ENCODE data around the gene YKT6.

YKT6 gene

GRCh38 chr7:44238116-44238695 is 37.4 kb downstream of the YKT6 start (continued):
- TF ChIP-seq, protein P1, sequence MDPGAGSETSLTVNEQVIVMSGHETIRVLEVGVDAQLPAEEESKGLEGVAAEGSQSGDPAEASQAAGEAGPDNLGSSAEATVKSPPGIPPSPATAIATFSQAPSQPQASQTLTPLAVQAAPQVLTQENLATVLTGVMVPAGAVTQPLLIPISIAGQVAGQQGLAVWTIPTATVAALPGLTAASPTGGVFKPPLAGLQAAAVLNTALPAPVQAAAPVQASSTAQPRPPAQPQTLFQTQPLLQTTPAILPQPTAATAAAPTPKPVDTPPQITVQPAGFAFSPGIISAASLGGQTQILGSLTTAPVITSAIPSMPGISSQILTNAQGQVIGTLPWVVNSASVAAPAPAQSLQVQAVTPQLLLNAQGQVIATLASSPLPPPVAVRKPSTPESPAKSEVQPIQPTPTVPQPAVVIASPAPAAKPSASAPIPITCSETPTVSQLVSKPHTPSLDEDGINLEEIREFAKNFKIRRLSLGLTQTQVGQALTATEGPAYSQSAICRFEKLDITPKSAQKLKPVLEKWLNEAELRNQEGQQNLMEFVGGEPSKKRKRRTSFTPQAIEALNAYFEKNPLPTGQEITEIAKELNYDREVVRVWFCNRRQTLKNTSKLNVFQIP (CRISPR knock-in tag; IDR thresholded peaks at IDR 0.05; ENCODE audit: borderline replicate concordance, low read depth) = no peak
- TF ChIP-seq ARNTL (CRISPR knock-in tag; IDR thresholded peaks at IDR 0.05; ENCODE audit: borderline replicate concordance, low read depth) = no peak
- TF ChIP-seq, protein P2, sequence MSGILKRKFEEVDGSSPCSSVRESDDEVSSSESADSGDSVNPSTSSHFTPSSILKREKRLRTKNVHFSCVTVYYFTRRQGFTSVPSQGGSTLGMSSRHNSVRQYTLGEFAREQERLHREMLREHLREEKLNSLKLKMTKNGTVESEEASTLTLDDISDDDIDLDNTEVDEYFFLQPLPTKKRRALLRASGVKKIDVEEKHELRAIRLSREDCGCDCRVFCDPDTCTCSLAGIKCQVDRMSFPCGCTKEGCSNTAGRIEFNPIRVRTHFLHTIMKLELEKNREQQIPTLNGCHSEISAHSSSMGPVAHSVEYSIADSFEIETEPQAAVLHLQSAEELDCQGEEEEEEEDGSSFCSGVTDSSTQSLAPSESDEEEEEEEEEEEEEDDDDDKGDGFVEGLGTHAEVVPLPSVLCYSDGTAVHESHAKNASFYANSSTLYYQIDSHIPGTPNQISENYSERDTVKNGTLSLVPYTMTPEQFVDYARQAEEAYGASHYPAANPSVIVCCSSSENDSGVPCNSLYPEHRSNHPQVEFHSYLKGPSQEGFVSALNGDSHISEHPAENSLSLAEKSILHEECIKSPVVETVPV (CRISPR knock-in tag; IDR thresholded peaks at IDR 0.05) = no peak
- TF ChIP-seq ZC3H10 (CRISPR knock-in tag; IDR thresholded peaks at IDR 0.05) = no peak

GRCh38 chr7:44239361-44239760 is 38.6 kb downstream of the YKT6 start:
- no peak for TF ChIP-seq PATZ1 (CRISPR knock-in tag; IDR thresholded peaks at IDR 0.05; ENCODE audit: borderline replicate concordance)
- TF ChIP-seq TCF4 (CRISPR knock-in tag; IDR thresholded peaks at IDR 0.05; ENCODE audit: borderline replicate concordance) = no peak
- no peak for TF ChIP-seq ZC3H10 (CRISPR knock-in tag; IDR thresholded peaks at IDR 0.05)
- TF ChIP-seq ZNF70 (CRISPR knock-in tag; IDR thresholded peaks at IDR 0.05) = no peak
- no peak for TF ChIP-seq SNAI2 (CRISPR knock-in tag; IDR thresholded peaks at IDR 0.05)
- TF ChIP-seq BACH2 (CRISPR knock-in tag; IDR thresholded peaks at IDR 0.05; ENCODE audit: borderline replicate concordance) = no peak
- TF ChIP-seq, protein P1 (CRISPR knock-in tag; IDR thresholded peaks at IDR 0.05; ENCODE audit: borderline replicate concordance, low read depth) = no peak
- no peak for TF ChIP-seq GLIS3 (CRISPR knock-in tag; IDR thresholded peaks at IDR 0.05)
- TF ChIP-seq, protein P3, sequence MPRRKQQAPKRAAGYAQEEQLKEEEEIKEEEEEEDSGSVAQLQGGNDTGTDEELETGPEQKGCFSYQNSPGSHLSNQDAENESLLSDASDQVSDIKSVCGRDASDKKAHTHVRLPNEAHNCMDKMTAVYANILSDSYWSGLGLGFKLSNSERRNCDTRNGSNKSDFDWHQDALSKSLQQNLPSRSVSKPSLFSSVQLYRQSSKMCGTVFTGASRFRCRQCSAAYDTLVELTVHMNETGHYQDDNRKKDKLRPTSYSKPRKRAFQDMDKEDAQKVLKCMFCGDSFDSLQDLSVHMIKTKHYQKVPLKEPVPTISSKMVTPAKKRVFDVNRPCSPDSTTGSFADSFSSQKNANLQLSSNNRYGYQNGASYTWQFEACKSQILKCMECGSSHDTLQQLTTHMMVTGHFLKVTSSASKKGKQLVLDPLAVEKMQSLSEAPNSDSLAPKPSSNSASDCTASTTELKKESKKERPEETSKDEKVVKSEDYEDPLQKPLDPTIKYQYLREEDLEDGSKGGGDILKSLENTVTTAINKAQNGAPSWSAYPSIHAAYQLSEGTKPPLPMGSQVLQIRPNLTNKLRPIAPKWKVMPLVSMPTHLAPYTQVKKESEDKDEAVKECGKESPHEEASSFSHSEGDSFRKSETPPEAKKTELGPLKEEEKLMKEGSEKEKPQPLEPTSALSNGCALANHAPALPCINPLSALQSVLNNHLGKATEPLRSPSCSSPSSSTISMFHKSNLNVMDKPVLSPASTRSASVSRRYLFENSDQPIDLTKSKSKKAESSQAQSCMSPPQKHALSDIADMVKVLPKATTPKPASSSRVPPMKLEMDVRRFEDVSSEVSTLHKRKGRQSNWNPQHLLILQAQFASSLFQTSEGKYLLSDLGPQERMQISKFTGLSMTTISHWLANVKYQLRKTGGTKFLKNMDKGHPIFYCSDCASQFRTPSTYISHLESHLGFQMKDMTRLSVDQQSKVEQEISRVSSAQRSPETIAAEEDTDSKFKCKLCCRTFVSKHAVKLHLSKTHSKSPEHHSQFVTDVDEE (CRISPR knock-in tag; IDR thresholded peaks at IDR 0.05) = no peak
- no peak for TF ChIP-seq ESRRG (CRISPR knock-in tag; IDR thresholded peaks at IDR 0.05)
- TF ChIP-seq ZFP30 (CRISPR knock-in tag; IDR thresholded peaks at IDR 0.05) = no peak
- no peak for ATAC-seq

GRCh38 chr7:44240376-44240775 is 39.6 kb downstream of the YKT6 start:
- ATAC-seq = no peak
- no peak for TF ChIP-seq TCF4 (CRISPR knock-in tag; IDR thresholded peaks at IDR 0.05; ENCODE audit: borderline replicate concordance)
- TF ChIP-seq ZC3H10 (CRISPR knock-in tag; IDR thresholded peaks at IDR 0.05) = no peak
- no peak for TF ChIP-seq ZNF565 (CRISPR knock-in tag; conservative IDR thresholded peaks at IDR 0.05; ENCODE audit: low read depth)
- TF ChIP-seq OSR1 (CRISPR knock-in tag; IDR thresholded peaks at IDR 0.05) = no peak
- no peak for TF ChIP-seq ZNF8 (CRISPR knock-in tag; IDR thresholded peaks at IDR 0.05)
- no peak for TF ChIP-seq ESRRG (CRISPR knock-in tag; IDR thresholded peaks at IDR 0.05)
- no peak for TF ChIP-seq ZFP30 (CRISPR knock-in tag; IDR thresholded peaks at IDR 0.05)
- TF ChIP-seq ZNF70 (CRISPR knock-in tag; IDR thresholded peaks at IDR 0.05) = no peak
- TF ChIP-seq BACH2 (CRISPR knock-in tag; IDR thresholded peaks at IDR 0.05; ENCODE audit: borderline replicate concordance) = no peak
- no peak for TF ChIP-seq ISL1 (CRISPR knock-in tag; IDR thresholded peaks at IDR 0.05)
- TF ChIP-seq, protein P2 (CRISPR knock-in tag; IDR thresholded peaks at IDR 0.05) = no peak
- TF ChIP-seq CSDC2 (CRISPR knock-in tag; IDR thresholded peaks at IDR 0.05) = no peak
- no peak for TF ChIP-seq SNAI2 (CRISPR knock-in tag; IDR thresholded peaks at IDR 0.05)
- TF ChIP-seq, protein P3 (CRISPR knock-in tag; IDR thresholded peaks at IDR 0.05) = no peak
- TF ChIP-seq ZFP3 (CRISPR knock-in tag; IDR thresholded peaks at IDR 0.05) = no peak
- TF ChIP-seq ARNTL (CRISPR knock-in tag; IDR thresholded peaks at IDR 0.05; ENCODE audit: borderline replicate concordance, low read depth) = no peak
- no peak for TF ChIP-seq GLIS3 (CRISPR knock-in tag; IDR thresholded peaks at IDR 0.05)
- TF ChIP-seq, protein P1 (CRISPR knock-in tag; IDR thresholded peaks at IDR 0.05; ENCODE audit: borderline replicate concordance, low read depth) = no peak
- no peak for TF ChIP-seq TOX (CRISPR knock-in tag; IDR thresholded peaks at IDR 0.05; ENCODE audit: borderline replicate concordance)

Measured in SK-N-SH treated with all-trans-retinoic acid at 6 μM for 48 hours (cell line).